HG03064 (cell line): Measurements from ENCODE around the gene ZNF598.

ENCODE experiments used
- ATAC-seq: cut with Tn5 transposase; IDR thresholded peaks from one replicate; pipeline ENCODE4 v1.9.1; 2021; ENCODE audit warnings: low read depth; ENCODE audit not compliant: unreplicated experiment

ZNF598 gene

DNA sequence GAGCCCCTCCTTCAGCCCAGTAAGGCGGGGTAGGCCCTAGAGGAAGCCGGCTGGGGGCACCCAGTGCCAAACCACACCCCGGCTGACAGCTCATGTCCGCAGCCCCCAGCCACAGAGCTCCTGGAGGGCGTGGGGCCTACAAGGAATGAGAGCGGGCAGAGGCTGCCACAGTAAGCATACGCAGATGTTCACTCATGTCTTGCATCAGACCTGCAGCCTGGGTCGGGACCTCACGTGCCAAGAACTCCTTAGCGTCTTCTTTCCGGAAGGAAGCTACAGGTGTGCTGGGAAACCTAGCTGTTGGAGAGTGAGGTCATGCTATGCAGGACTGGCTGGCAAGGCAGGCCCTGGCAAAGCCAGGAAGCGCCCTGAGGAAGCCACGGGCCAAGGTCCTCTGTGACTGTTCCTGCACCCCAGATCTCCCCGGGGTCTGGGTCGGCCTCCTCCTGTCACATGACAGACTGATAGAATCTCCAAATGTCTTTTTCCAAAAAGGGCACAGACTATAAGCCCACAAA lies 1.6 kb downstream of the ZNF598 start:
- ATAC-seq: no peak

DNA sequence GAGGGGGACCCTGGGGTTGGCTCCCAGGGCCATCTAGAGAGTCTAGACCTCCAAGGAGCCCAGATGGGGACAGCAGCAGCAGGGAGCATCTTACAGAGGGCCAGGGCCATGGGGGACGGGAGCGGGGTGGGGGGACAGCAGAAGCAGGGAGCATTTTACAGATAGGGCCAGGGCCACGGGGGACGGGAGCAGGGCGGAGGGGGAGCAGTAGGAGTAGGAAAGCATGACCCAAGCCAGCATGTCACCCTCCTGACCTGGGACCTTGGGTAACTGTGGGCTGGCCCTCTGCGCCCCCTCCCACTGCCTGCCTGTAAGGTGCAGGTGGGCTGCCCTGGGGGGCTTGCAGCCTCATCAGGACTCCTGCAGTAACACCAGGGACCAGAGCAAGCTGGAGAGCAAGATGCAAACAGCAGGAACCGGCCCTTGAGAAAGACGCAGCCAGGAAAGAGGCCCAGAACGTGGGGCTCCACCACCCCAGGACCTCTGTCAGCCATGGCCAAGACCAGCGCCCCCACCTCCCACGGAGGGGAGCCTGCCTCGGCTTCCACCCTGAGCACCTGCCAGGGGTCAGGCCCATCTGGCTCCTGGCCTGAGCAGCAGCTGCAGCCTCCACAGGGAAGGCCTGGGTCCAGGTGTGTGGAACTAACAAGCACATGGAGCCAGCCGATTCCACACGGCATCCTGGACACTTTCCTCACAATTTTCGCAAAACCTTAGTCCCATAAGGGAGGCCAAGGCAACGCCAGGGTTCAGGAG lies 2.4 kb downstream of the ZNF598 start:
- ATAC-seq: no peak

DNA sequence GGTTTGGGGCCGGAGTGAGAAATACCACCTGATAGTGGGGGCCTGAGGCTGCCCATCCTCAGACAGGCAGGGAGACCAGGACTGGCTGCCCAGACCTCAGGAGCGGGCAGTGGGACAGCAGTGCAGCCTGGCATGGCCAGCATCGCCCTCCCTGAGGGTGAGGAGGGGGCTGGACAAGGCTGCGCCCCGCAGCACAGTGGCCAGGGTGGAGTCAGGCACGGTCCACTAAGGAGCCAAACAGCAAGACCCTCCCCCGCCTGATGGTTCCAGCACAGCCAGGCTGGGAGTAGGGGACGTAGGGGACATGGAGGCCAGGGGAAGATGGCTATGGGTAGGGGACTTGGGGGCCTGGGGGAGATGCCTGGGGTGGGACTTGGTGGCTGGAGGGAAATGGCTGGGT lies 3.3 kb downstream of the ZNF598 start:
- ATAC-seq: no peak

DNA sequence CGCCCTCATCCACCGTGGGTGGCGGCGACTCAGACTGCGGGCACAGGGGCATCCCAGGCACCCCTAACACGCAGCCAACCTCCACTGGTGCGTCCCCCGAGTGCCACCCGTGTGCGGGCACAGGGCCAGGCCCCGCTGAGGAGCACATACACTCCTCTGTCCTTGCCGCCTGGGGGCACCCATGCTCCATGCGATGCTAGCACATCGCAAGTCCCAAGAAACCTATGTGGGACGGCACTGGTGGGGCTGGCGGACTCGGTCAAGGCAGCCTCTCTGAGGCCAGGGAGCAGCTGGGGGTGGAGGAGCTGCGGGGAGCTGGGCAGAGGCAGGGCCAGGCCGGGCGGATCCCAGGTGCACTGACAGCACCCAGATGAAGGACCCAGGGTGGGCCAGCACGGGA lies 4.0 kb downstream of the ZNF598 start:
- no peak for ATAC-seq

DNA sequence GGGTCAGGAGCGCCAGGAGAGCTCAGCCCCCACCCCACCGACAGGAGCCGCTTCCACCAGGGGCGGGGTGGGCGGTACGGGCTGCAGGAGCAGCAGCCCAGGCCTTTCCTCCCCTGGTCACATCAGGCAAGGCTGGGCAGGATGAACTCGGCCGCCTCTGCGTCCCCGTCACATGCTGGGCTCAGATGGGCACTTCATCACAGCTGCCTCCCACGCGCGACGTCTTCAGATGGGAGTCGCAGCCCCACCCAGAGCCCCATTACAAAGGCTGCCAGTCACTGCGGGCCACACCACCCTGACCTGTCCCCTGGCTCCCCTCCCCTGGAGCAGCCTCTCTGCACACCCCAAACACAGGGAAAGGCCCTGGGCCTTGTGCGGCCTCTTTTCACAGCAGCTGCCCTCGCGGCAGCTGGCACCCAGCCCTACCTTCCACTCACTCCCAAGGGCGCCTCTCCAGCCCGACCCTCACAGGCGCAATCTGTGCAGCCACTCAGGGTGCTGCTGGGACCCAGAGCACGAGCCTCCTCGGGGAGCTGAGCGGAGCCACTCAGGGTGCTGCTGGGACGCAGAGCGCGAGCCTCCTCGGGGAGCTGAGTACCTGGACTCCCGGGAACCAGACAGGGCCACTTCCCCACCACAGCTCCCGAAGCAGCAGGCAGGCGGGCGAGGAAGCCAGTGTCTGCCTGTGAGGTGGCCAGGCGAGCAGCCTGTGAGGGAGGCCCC lies 4.7 kb downstream of the ZNF598 start:
- no peak for ATAC-seq

DNA sequence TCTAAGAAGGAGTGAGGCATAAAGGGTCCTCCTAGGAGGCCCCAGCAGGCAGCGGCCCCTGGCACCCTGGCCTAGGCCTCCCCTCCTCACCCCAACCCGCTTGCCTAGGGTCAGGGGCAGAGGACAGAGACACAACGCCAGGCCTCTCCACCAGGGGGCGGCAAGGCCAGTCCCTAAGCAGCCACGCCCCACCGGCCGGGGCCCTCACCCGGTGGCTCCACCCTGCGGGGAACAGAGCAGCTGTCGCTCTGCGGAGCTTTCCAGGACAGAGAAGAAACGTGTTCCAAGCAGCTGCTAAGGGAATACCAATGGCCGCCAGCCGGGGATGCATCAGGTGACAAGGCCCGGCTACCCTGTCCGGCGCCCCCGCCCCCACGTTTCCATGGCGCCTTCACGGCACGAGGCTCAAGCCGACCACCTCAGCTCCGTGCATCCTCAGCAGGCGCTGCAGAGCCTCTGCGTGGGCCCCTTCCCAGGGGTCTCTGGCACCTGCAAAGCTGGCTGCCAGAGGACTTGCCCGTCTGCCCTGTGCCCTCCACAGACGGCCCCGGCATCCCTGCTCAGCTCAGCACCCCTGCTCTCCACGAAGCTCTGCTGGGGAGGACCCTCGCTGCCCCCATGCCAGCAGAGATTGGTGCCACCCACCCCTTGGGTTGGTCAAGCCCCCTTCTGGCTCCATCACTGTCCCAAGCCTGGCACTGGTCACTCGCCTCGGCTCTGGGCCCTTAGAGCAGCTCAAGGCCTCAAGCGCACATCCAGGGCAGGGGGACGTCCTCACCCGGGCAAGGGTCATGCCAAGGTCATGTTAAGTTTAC lies 5.6 kb downstream of the ZNF598 start:
- no peak for ATAC-seq

DNA sequence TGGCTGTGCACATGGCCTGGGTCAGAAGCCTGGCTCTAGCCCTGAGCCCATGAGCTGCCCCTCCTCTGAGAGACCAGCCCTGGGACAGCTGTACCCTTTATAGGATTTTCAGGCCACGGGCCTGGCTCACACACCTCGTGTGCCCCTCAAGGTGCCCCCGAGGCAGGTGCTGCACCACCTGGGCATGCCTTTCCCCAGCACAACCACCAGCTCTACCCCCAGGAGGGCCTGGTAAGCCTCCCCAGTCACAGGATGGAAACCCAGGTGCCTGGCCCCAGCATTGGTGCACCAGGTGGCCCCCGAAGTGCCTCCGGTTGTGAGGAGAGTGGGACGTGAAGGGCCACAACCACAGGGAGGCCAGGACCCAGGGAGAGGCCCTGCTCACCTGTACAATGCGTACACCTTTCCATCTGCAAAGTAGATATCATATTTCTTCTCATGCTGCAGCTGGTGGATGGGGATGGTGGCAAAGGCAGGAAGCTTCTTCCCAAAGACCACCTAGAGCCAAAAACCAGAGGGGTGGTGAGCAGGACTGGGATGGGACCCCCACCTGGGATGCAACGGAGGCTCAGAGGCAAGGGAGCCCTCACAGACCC lies 6.3 kb downstream of the ZNF598 start:
- ATAC-seq: no peak

DNA sequence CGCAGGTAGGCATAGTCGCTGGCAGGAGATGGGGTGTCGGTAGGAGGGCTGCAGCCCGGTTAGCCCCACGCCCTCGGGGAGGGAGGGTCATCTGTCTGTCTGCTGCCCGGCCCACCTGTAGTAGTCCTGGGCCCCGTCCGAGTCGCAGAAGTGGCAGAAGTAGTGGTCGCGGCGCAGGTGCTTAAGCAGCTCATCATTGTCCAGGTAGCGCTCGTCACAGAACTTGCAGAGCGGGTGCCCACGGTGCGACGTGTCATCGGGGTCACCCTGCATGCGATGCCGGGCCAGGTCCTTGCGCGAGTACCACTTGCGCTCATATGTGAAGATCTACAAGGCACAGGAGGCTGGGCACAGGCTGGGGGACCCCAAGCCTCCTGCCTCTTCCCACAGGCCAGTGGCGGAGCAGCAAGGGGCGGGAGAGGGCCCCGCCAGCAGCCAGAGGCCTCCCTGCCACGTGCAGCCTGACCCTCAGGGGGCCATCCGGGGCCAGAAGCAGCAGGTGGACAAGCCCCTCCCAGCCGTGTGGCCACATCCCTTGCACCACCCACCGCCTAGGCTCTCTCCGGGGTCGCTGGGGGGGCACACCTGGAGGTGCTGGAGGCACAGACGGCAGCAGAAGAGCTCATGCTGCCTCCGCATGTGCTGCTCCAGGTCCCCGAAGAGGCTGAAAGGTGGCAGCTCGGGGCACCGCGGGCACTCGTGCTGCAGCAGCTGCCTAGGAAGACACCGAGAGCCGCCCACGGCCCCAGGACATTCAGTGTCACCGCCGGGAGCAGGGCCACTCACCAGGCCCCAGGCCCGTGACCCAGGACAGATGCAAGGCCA lies 7.0 kb downstream of the ZNF598 start:
- no peak for ATAC-seq

DNA sequence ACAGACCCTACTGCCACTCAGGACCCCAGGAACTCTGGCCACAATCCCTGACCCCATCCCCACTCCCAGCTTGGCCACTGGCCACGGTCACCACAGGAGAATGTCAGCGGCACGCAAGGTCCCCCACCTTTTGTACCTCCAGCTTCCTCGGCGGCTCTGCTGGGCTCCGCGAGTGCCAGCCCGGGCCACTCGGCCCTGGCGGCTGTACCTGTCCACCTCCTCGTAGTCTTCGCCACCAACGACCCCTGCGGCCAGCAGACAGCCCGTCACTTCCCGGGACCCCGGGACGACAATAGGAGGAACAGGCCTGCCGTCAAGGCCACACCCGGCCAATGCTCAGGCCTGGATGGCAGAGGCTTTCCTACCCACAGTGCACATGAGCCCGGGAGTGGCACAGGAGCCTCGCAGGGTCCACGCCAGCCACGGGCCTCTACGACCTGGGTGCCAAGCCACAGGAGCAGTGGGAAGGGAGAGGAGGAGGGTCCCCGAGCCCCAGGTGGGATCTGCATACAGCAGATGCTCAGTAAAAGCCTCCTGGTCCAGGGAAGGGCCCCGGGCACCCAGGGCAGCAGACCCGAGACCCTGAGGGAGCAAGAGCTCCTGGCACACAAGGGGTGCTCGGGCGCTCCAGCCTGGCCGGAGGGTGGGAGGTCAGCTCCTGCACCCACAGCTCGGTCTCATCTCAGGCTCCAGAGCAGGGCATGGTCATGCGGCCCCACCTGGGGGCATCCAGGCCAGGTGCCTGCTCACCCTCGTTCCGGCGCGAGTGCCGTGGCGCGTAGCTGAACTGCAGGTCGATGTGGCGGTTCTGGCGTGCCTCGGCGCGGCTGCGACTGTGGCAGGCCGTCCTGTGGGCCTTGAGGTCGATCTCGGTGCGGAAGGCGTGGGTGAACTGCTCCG lies 7.9 kb downstream of the ZNF598 start:
- no peak for ATAC-seq

DNA sequence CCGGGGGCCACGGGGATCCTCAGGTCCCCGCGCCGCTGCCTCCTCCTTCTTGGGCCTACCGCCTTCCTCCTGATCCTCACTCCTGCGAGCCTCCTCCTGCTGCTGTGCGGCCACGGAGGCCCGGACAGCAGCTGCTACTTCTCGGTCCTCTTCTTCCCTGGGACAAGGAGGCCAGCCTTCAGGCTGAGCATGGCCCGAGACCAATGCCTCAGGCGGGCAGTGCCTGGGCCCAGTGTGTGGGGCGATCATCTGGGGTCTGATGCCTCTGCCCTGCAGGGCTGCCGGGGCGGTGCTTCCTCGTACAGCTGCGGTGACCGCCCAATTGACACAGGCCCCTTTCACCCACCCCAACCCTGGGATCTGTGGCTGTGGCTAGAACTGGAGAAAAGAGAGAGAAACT lies 8.6 kb downstream of the ZNF598 start:
- no peak for ATAC-seq

DNA sequence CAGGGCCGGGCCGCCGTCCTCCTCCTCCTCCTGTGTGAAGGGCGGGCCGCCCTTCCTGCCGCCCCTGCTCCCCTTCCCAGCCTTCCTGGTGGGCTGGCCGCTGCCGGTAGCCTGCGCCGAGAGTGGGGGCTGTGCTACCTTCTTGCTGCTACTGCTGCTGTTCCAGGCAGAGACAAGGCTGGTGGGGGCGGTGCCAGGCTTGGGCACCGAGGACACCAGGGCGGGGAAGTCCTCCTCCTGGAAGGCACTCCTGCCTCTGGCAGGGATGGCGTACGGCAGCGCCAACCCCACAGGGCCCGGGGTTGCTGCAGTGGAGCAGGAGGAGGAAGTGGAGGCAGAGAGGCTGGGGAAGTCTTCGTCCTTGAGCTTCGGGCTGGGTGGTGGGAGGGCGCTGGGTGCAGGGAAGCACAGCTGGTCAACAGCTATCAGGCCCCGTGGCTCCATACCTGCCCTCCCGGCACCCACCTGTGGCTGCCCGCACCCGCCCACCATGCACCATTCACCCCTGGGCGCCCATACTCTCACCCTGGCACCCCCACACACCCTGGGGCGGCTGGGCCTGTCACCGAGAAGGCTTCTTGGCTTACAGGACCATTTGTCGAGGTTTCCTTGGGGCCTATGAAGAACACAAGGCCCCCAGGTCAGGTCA lies 9.6 kb downstream of the ZNF598 start:
- no peak for ATAC-seq

DNA sequence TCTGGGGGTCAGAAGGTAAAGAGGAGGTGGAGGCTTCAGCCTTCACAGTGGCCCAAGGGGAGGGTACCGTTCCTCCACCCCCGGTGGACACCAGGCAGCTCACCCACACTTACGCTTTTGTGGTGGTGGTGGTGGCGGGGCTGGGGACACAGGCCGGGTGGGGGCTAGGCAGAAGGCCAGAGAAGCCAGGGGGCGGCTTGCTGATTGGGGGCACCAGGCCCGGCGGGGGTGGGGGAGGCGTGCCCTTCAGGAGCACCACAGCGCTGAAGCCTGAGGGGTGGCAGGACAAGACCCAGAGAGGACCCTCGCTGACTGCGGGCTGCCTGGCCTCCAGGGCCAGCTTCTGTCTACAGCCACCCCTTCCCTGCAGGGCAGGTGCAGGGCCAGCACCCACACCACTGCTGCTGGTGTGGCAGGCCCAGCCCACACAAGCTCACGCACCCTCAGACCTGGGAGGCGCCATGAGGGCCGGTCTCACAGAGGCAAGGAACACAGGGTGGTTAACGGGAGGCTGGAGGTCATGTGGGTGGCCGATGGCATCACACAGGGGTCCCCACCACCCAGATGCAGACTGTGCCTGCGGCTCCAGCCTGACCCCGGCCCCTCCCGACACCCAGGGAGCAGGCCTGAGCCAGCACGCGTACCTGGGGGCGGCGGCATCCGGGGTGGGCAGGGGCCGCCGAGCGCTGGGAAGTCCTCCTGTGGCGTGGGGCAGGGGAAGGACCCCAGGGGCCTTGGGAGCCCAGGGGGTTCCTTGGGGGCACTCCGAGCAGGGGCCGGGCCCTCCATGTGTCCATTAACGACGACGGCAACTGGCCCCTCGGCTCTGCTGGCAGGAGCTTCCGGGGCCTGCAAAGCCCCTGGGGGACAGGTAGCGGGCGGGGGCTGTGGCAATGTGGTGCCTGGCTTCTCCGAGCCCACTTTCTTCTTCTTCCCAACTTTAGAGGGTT lies 10.5 kb downstream of the ZNF598 start:
- ATAC-seq: no peak

DNA sequence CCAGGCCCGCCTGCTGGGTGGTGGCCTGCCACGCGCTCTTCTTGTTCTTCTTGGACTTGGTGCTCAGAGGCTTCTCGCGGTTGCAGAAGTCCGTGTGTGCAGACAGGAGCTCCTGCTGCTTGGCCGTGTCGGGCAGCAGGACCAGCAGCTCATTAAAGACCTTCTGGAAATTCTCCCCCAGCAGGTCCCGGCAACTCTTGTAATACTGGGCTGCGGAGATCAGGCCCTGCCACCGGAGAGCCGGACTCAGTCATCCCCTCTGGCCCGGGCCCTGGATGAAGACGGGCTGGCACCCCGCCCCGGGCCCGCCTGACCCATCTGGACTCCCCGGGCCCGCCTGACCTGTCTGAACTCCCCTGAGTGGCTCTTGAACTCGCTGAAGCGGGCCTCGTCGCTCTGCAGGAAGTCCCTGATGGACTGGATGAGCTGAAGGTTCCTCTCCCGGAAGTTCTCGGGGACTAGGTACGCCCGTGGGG lies 11.2 kb downstream of the ZNF598 start:
- no peak for ATAC-seq

DNA sequence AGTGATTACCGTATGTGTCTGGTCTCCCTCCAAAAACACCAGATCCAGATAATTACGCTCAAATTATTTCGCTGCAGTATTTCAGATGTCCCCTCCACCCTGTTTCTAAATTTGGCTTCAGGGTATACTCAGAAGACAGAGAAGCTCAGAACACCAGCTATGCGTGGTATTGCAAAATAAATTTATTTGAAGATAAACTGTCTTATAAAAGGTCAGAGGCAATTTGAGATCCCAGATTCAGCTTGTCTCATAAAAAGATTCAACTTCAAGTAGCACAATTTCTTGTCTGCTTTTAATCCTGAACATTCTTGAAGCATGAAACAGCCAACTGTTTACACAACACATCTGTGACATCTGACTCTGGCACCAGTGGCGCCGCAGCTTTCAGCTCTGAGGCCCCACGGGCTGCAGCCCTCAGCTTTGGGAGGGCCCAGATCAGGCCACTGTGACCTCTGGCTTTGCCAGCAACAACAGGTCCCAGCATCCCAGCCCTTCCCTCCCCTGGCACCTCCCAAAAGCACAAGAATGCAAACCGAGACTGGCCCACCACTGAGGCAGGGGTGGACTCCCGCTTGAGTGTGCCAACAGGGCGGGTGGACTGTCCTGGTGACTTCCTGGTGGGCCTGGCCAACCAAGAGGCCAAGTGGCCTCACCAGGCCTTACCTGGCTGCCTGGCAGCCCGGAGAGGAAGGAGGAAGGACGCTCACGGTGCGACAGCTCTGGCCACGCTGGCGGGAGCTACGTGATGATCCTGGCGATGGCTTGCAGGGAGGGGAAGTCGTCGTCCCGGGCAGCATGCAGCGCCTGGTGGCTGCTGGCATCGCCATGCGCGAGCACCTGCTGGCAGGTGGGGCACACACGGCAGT lies 11.9 kb downstream of the ZNF598 start:
- no peak for ATAC-seq

DNA sequence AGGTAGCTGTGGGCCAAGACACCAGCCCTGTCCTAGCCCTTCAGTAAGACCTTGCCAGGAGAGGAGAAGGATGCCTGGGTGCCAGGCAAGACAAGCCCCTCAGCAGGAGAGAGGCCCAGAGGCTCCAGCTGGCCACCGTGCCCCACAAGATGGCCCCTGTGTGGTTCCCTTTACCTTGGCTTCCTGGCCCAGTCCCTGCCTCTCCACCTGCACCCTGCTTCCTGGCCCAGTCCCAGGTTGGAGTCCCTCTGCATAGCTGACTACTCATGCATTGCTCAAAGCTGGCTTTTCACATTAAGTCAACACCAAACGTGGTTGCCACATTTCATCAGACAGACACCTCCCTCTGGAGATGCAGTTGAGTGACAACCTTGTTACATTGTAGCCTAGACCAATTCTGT lies 15.9 kb downstream of the ZNF598 start:
- ATAC-seq: no peak

DNA sequence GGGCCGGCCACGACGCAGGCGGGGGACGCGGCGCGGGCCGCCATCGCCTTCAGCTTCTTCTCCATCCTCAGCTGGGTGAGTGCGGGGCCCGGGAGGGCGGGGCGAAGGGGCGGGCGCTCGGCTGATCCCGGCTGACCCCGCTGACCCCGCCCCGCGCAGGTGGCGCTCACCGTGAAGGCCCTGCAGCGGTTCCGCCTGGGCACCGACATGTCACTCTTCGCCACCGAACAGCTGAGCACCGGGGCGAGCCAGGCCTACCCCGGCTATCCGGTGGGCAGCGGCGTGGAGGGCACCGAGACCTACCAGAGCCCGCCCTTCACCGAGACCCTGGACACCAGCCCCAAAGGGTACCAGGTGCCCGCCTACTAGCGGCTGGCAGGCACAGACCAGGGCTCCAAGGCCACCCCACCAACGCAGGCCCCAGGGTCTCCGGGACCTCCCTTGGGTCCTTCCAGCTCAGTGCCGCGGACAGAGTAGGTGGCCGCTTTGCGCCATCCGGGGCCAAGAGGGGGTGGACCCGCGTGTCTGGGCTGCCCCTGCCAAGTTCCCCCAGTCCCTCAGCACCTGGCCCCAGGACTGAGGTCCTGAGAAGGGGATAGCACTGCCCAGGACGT lies 16.8 kb downstream of the ZNF598 start:
- ATAC-seq: no peak
